ENCODE results near the gene KIRREL1. TPM values are rescaled to one million over a fixed set of nuclear protein-coding genes. Genes with fewer than 3 reads are reported as not detected.

Gene KIRREL1
- total RNA-seq, 1 donor: 96.9 TPM

DNA sequence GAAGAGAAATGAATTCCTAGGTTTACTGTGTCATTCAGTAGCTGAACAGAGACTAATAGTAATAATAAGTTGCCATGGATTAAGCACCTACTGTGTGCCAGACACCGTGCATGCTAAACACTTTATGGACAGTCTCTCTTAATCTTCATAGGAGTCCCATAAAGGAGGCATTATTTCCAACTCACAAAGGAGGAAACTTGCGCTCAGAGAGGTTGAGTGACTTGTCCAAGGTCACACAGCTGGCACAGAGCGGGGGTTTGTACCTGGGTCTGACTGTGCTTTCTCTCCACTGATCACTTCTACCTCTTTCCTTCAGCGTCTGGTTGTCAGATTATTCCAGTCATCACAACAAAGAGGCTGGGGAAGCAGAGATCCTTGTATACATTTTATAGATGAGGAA is 91.3 kb downstream of the KIRREL1 start:
- H3K4me3 ChIP-seq (ENCODE audit: low read depth, low read length): no peak overlapping the region
- DNase-seq (ENCODE audit: low read depth): no peak
- TF ChIP-seq, protein P1, sequence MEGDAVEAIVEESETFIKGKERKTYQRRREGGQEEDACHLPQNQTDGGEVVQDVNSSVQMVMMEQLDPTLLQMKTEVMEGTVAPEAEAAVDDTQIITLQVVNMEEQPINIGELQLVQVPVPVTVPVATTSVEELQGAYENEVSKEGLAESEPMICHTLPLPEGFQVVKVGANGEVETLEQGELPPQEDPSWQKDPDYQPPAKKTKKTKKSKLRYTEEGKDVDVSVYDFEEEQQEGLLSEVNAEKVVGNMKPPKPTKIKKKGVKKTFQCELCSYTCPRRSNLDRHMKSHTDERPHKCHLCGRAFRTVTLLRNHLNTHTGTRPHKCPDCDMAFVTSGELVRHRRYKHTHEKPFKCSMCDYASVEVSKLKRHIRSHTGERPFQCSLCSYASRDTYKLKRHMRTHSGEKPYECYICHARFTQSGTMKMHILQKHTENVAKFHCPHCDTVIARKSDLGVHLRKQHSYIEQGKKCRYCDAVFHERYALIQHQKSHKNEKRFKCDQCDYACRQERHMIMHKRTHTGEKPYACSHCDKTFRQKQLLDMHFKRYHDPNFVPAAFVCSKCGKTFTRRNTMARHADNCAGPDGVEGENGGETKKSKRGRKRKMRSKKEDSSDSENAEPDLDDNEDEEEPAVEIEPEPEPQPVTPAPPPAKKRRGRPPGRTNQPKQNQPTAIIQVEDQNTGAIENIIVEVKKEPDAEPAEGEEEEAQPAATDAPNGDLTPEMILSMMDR (IDR thresholded peaks at IDR 0.05; ENCODE audit: insufficient read depth, low read length): no peak

DNA sequence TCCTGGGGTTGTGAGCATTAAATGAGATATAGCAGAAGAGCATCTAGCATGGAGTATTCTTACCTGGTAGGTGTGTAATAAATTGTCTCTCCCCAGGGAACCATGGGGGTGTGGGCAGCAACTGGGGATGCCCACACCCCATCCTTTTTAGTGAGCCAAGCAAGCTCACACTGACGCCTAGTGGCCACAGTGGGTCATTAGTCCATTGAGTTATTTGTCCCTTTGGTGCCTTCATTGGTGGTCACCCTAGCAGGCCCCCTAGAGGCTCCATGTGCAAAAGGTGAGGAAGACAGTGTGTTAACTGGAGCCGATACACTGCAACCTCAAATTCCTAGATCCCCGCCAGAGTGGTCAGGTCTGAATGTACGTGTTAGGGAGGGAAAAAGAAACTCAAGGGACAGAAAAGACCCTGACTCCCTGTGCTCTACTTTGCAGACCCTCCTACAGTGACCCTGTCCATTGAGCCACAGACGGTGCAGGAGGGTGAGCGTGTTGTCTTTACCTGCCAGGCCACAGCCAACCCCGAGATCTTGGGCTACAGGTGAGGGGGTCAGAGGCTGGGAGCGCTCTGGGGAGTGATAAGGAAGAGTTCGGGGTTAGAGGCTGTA is 94.0 kb downstream of the KIRREL1 start:
- no peak overlapping the region for H3K4me3 ChIP-seq (ENCODE audit: low read depth, low read length)
- peak; percentile 76 for DNase-seq (ENCODE audit: low read depth)
- TF ChIP-seq, protein P1 (IDR thresholded peaks at IDR 0.05; ENCODE audit: insufficient read depth, low read length): peak; percentile 87

DNA sequence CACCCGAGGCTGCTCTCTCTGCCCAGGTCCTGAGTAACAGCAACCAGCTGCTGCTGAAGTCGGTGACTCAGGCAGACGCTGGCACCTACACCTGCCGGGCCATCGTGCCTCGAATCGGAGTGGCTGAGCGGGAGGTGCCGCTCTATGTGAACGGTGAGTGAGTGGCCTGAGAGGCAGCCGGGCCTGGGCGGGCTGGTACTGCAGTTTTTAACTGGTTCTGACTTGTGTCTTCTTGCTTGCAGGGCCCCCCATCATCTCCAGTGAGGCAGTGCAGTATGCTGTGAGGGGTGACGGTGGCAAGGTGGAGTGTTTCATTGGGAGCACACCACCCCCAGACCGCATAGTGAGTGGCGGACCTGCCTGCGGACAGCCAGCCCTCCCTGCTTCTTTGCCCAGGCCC is 96.0 kb downstream of the KIRREL1 start:
- DNase-seq (ENCODE audit: low read depth): no peak
- TF ChIP-seq, protein P1 (IDR thresholded peaks at IDR 0.05; ENCODE audit: insufficient read depth, low read length): no peak
- H3K4me3 ChIP-seq (ENCODE audit: low read depth, low read length): no peak overlapping the region

DNA sequence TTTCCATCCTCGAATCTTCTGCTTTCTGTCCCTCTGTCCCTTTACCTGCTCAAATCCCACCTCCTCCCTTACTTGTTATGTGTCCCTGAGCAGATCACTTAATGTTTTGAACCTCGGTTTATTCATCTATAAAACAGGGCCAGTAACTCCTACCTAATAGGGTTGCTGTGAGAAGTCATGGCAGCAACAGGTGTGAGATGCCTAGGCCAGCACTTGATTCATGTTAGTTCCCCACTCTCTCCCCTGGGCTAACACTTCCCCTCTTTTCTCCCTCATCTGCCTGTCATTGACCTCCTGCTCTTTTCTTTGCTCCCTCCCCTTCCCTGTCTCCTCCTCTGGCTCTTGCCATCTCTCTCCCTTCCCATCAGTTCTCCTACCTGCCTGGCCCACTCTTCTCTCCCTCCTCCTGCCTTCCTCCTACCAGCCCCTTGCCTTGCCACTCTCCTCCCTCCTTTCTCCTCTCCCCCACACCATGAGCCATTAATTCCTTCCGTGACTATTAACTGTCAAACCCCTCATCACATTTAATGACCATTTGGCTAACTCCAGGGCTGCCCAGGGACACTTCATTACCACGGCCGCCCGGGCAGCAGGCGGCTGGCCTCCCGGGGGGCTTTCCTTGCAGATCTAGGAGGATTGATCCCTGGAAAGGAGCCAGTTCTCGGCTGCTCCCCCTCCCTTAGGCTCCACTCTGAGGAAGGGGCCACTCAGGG is 96.6 kb downstream of the KIRREL1 start:
- DNase-seq (ENCODE audit: low read depth): no peak
- H3K4me3 ChIP-seq (ENCODE audit: low read depth, low read length): no peak overlapping the region
- TF ChIP-seq, protein P1 (IDR thresholded peaks at IDR 0.05; ENCODE audit: insufficient read depth, low read length): no peak

DNA sequence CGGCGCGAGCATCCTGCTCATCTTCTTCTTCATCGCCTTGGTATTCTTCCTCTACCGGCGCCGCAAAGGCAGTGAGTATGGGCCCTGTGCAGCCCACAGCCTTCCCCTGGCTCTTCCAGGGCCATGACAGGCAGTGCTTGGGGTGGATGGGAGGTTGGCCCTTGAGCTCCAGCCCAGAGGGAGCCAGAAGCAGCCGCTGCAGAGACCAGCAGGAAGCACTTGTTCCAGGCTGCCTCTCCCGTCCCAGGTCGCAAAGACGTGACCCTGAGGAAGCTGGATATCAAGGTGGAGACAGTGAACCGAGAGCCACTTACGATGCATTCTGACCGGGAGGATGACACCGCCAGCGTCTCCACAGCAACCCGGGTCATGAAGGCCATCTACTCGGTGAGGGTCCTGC is 99.9 kb downstream of the KIRREL1 start:
- H3K4me3 ChIP-seq (ENCODE audit: low read depth, low read length): no peak overlapping the region
- no peak for DNase-seq (ENCODE audit: low read depth)
- TF ChIP-seq, protein P1 (IDR thresholded peaks at IDR 0.05; ENCODE audit: insufficient read depth, low read length): no peak

DNA sequence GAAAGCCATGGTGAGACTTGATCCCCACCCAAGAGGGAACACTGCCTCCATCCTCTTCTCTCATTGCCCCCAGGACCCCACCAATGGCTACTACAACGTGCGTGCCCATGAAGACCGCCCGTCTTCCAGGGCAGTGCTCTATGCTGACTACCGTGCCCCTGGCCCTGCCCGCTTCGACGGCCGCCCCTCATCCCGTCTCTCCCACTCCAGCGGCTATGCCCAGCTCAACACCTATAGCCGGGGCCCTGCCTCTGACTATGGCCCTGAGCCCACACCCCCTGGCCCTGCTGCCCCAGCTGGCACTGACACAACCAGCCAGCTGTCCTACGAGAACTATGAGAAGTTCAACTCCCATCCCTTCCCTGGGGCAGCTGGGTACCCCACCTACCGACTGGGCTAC is 101.1 kb downstream of the KIRREL1 start:
- TF ChIP-seq, protein P1 (IDR thresholded peaks at IDR 0.05; ENCODE audit: insufficient read depth, low read length): no peak
- no peak for DNase-seq (ENCODE audit: low read depth)
- no peak overlapping the region for H3K4me3 ChIP-seq (ENCODE audit: low read depth, low read length)
